IMR-90 (cell line): ENCODE results near the gene CACNA2D1. TPM values are rescaled to one million over a fixed set of nuclear protein-coding genes. Genes with fewer than 3 reads are reported as not detected.

Experiments
- ATAC-seq: fragments of 200-7000 bp; cut with Tn5 transposase; 2 replicates; pipeline ENCODE4 v1.9.1; 2020; ENCODE audit warnings: low read depth, mild to moderate bottlenecking, moderate library complexity
- BruUV-seq: library from RNA; stranded (reverse); fragments of 400-500 nt; replicated peaks from 2 replicates; lab custom pipeline; 2021; lab: Mats Ljungman, UMichigan
- CTCF ChIA-PET: fragments of 300-600 bp; formaldehyde crosslinking; extraction: SDS; loops from one replicate; lab custom pipeline; 2021; ENCODE audit warnings: antibody characterized with exemption; lab: Yijun Ruan, JAX
- POLR2A ChIA-PET: fragments of 300-600 bp; sonication (Branson Sonifier 250); formaldehyde crosslinking; loops from one replicate; lab custom pipeline; 2022; ENCODE audit warnings: antibody characterized with exemption; ENCODE audit not compliant: unreplicated experiment; lab: Charles Lee
- DNase-seq: peaks from one replicate; pipeline ENCODE4 v3.0.0; 2013
- H2AFZ ChIP-seq: replicated peaks from 2 replicates; pipeline ENCODE3; 2013; ENCODE audit warnings: low read length, mild to moderate bottlenecking; ENCODE audit not compliant: poor library complexity
- H2AK5ac ChIP-seq: 2 replicates; pipeline ENCODE4 v1.6.1; 2013; ENCODE audit warnings: low read depth, low read length, inconsistent platforms
- H2AK9ac ChIP-seq: replicated peaks from 2 replicates; pipeline ENCODE3; 2013; ENCODE audit warnings: mild to moderate bottlenecking, low read depth, low read length, moderate library complexity; ENCODE audit not compliant: poor library complexity
- H2BK120ac ChIP-seq: 2 replicates; pipeline ENCODE4 v1.6.1; 2013; ENCODE audit warnings: low read depth, low read length, inconsistent platforms
- H2BK15ac ChIP-seq: 3 replicates; pipeline ENCODE4 v1.6.1; 2013; ENCODE audit warnings: low read depth, low read length, inconsistent platforms
- H2BK20ac ChIP-seq: 2 replicates; pipeline ENCODE4 v1.6.1; 2013; ENCODE audit warnings: low read depth, mild to moderate bottlenecking, inconsistent platforms, low read length, moderate library complexity
- H2BK5ac ChIP-seq: 2 replicates; pipeline ENCODE4 v1.6.1; 2013; ENCODE audit warnings: mild to moderate bottlenecking, low read depth, low read length, inconsistent platforms; ENCODE audit not compliant: poor library complexity, severe bottlenecking
- H3K14ac ChIP-seq: replicated peaks from 2 replicates; pipeline ENCODE4 v1.6.1; 2013; ENCODE audit warnings: low read depth, low read length, inconsistent platforms
- H3K18ac ChIP-seq: 2 replicates; pipeline ENCODE4 v1.6.1; 2013; ENCODE audit warnings: low read depth, low read length, control low read depth
- H3K23ac ChIP-seq: 2 replicates; pipeline ENCODE4 v1.6.1; 2013; ENCODE audit warnings: low read depth, low read length, inconsistent platforms
- H3K27ac ChIP-seq: 2 replicates; pipeline ENCODE4 v1.5.1; 2013; ENCODE audit warnings: mild to moderate bottlenecking, control low read depth, low read length; ENCODE audit not compliant: insufficient read depth
- H3K27me3 ChIP-seq: 2 replicates; pipeline ENCODE4 v1.6.1; 2013; ENCODE audit warnings: low read length; ENCODE audit not compliant: control insufficient read depth, insufficient read depth
- H3K36me3 ChIP-seq: 2 replicates; pipeline ENCODE4 v1.6.1; 2013; ENCODE audit warnings: low read length, mixed read lengths; ENCODE audit not compliant: control insufficient read depth, insufficient read depth
- H3K4ac ChIP-seq: 2 replicates; pipeline ENCODE4 v1.6.1; 2013; ENCODE audit warnings: low read depth, low read length, inconsistent platforms
- H3K4me1 ChIP-seq: 2 replicates; pipeline ENCODE4 v1.6.1; 2013; ENCODE audit warnings: low read length, mixed read lengths; ENCODE audit not compliant: control insufficient read depth, insufficient read depth
- H3K4me2 ChIP-seq: 2 replicates; pipeline ENCODE4 v1.6.1; 2013; ENCODE audit warnings: low read depth, mild to moderate bottlenecking, control low read depth, low read length, moderate library complexity
- H3K4me3 ChIP-seq: 2 replicates; pipeline ENCODE4 v1.5.1; 2013; ENCODE audit warnings: low read depth, mild to moderate bottlenecking, control low read depth, low read length, moderate library complexity; ENCODE audit not compliant: insufficient read depth
- H3K56ac ChIP-seq: 2 replicates; pipeline ENCODE4 v1.6.1; 2013; ENCODE audit warnings: low read length, inconsistent platforms; ENCODE audit not compliant: insufficient read depth; ENCODE audit errors: extremely low read depth
- H3K79me1 ChIP-seq, 2 experiments: 2 replicates each; pipeline ENCODE4 v1.6.1; 2013; ENCODE audit warnings: low read length in 2 of 2, inconsistent platforms in 1 of 2, low read depth in 1 of 2
- H3K9ac ChIP-seq: 2 replicates; pipeline ENCODE4 v1.6.1; 2013; ENCODE audit warnings: low read depth, low read length, control low read depth
- H3K9me1 ChIP-seq: 2 replicates; pipeline ENCODE4 v1.6.1; 2013; ENCODE audit warnings: low read length, inconsistent platforms; ENCODE audit not compliant: insufficient read depth
- H3K9me3 ChIP-seq: 2 replicates; pipeline ENCODE4 v1.6.1; 2013; ENCODE audit warnings: low read length; ENCODE audit not compliant: control insufficient read depth, insufficient read depth
- H4K20me1 ChIP-seq: 2 replicates; pipeline ENCODE4 v1.6.1; 2013; ENCODE audit warnings: low read length, inconsistent platforms; ENCODE audit not compliant: insufficient read depth
- H4K5ac ChIP-seq: 2 replicates; pipeline ENCODE4 v1.6.1; 2013; ENCODE audit warnings: mild to moderate bottlenecking, low read depth, low read length, control low read depth
- H4K8ac ChIP-seq, 2 experiments: 2 replicates each; pipeline ENCODE4 v1.6.1; 2013; ENCODE audit warnings: low read depth in 2 of 2, low read length in 2 of 2, control low read depth in 1 of 2, inconsistent platforms in 1 of 2
- H4K91ac ChIP-seq: 2 replicates; pipeline ENCODE4 v1.6.1; 2013; ENCODE audit warnings: low read depth, low read length, inconsistent platforms; ENCODE audit not compliant: insufficient read depth
- BHLHE40 ChIP-seq: fragments of 150-350 bp; IDR thresholded peaks from 2 replicates; pipeline ENCODE4 v1.6.1; 2016; ENCODE audit warnings: mild to moderate bottlenecking, low read depth, low read length
- CHD1 ChIP-seq: IDR thresholded peaks from 2 replicates; pipeline ENCODE4 v1.6.1; 2012; ENCODE audit warnings: low read depth, low read length, improper control_type of control experiment
- ELK1 ChIP-seq: fragments of 150-350 bp; IDR thresholded peaks from 2 replicates; pipeline ENCODE4 v1.6.1; 2016; ENCODE audit warnings: low read depth, mild to moderate bottlenecking, low read length, moderate library complexity, borderline replicate concordance
- MAFK ChIP-seq: IDR thresholded peaks from 2 replicates; pipeline ENCODE4 v1.6.1; 2012; ENCODE audit warnings: low read depth, low read length, improper control_type of control experiment
- MAZ ChIP-seq: IDR thresholded peaks from 2 replicates; pipeline ENCODE4 v1.6.1; 2012; ENCODE audit warnings: low read depth, mild to moderate bottlenecking, low read length, improper control_type of control experiment, moderate library complexity, borderline replicate concordance
- MXI1 ChIP-seq: IDR thresholded peaks from 2 replicates; pipeline ENCODE4 v1.6.1; 2012; ENCODE audit warnings: low read depth, mild to moderate bottlenecking, low read length, moderate library complexity, borderline replicate concordance
- NFE2L2 ChIP-seq: fragments of 150-350 bp; IDR thresholded peaks from 2 replicates; pipeline ENCODE4 v1.6.1; 2016; ENCODE audit warnings: low read depth, mild to moderate bottlenecking, low read length
- POLR2A ChIP-seq: IDR thresholded peaks from 2 replicates; pipeline ENCODE4 v1.6.1; 2012; ENCODE audit warnings: mild to moderate bottlenecking, low read depth, low read length
- RCOR1 ChIP-seq: IDR thresholded peaks from 2 replicates; pipeline ENCODE4 v1.6.1; 2012; ENCODE audit warnings: mild to moderate bottlenecking, low read length, improper control_type of control experiment; ENCODE audit not compliant: insufficient replicate concordance
- RFX5 ChIP-seq: IDR thresholded peaks from 2 replicates; pipeline ENCODE4 v1.8.0; 2012; ENCODE audit warnings: low read depth, mild to moderate bottlenecking, low read length, moderate library complexity
- SMC3 ChIP-seq: fragments of 150-350 bp; IDR thresholded peaks from 2 replicates; pipeline ENCODE4 v1.6.1; 2016; ENCODE audit warnings: low read depth, mild to moderate bottlenecking, antibody characterized with exemption, low read length, moderate library complexity
- WGBS, 2 experiments: methylation state at CpG; one replicate each; pipeline versions ENCODE4 v1.1.5 to v1.1.7; 2013; ENCODE audit warnings: missing lambda C conversion rate in 2 of 2; ENCODE audit not compliant: insufficient read length in 1 of 2; ENCODE audit errors: extremely low coverage in 2 of 2; 5-methylcytosine and 5-hydroxymethylcytosine counted together
- dilution Hi-C: fragments of 300-500 bp; cut with HindIII; formaldehyde crosslinking; loops from one replicate; pipeline ENCODE4 v1.14.3; 2018; ENCODE audit warnings: low sequenced_read_pairs; ENCODE audit not compliant: unreplicated experiment
- in situ Hi-C: fragments of 300-500 bp; cut with MboI; formaldehyde crosslinking; loops from 3 replicates; pipeline ENCODE4 v1.14.3; 2019; ENCODE audit warnings: low sequenced_read_pairs, inconsistent platforms, mixed read lengths
- intact Hi-C: fragments of 100-400 bp; cut with micrococcal nuclease; formaldehyde crosslinking; loops from 2 replicates; pipeline ENCODE4 v1.10.0; 2022
- polyA plus RNA-seq, 3 experiments: library from polyadenylated mRNA; depleted of rRNA; stranded (reverse); fragments of >200 nt; gene quantifications; 2 replicates each; pipeline ENCODE4 v1.2.3, GENCODE V29; 2012; ENCODE audit warnings: low replicate concordance in 1 of 3
- total RNA-seq: library from RNA; depleted of rRNA; stranded (reverse); fragments of >200 nt; gene quantifications from 2 replicates; pipeline ENCODE4 v1.2.3, GENCODE V29; 2012

Gene CACNA2D1
- total and polyA plus RNA-seq, 2 of the 4 experiments (the other 2 are of a cell fraction) = 5.8 to 21.9 TPM

DNA sequence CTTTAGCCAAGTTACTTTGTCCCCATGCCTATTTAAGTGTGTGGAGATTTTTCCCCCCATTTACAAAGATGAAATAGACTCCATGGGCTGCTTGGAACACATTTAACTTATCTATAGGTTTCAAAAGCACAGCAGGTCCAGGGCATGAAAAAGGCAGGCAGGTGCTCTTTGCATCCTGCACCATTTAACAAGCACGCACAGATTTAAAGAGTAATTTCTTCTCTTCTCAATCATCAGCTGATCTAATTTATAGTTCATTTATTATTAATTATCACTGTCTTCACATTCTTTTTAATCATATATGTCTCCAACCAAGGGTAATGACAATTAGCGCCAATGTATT lies 156.8 kb downstream of the CACNA2D1 start:
- no peak overlapping the region for H3K9ac ChIP-seq
- H2AK5ac ChIP-seq = no peak overlapping the region
- no peak overlapping the region for H2BK120ac ChIP-seq
- dilution Hi-C loops = no loop called here
- no peaks in the 10 kb centered on the region for H3K27me3 ChIP-seq
- ChIA-PET CTCF (interaction anchor here (0.7 kb wide), 1 partner anchor 17 kb away, joined by 3 read pairs; no protein-coding TSS in a partner anchor), POLR2A (no interaction called here)
- H2BK20ac ChIP-seq = no peak overlapping the region
- H3K18ac ChIP-seq = no peak overlapping the region
- ATAC-seq (no peak), DNase-seq (no peak)
- no peak overlapping the region for H3K27ac ChIP-seq
- H3K79me1 ChIP-seq = peaks cover 3 to 4% of the 10 kb centered on the region in 2 experiments; a peak in 1 of 4 replicates
- no peak overlapping the region for H4K5ac ChIP-seq
- TF ChIP-seq MXI1 = no peak
- TF ChIP-seq SMC3 = no peak
- no peak for TF ChIP-seq MAZ
- no peak for TF ChIP-seq POLR2A
- no peak for TF ChIP-seq RFX5
- TF ChIP-seq NFE2L2 = no peak
- TF ChIP-seq CHD1 = no peak
- TF ChIP-seq RCOR1 = no peak
- no peak for TF ChIP-seq BHLHE40
- TF ChIP-seq MAFK = no peak
- TF ChIP-seq ELK1 = no peak
- in situ Hi-C loops = no loop called here
- H3K4ac ChIP-seq = no peak overlapping the region
- 0 out of 2 replicates have a peak, but pooled peaks cover 3% of the 10 kb centered on the region for H3K9me1 ChIP-seq
- H3K4me2 ChIP-seq = no peak overlapping the region
- H3K4me3 ChIP-seq = no peak overlapping the region
- H4K20me1 ChIP-seq = no peaks in the 10 kb centered on the region
- H4K8ac ChIP-seq = no peak overlapping the region
- H3K9me3 ChIP-seq = no peaks in the 10 kb centered on the region
- no CpG with 5 or more reads among the region's 2 CpGs for WGBS, 2 experiments
- no peaks in the 10 kb centered on the region for H3K36me3 ChIP-seq
- H3K56ac ChIP-seq = no peak overlapping the region
- H2BK15ac ChIP-seq = no peak overlapping the region
- no peak overlapping the region for H3K14ac ChIP-seq
- no peak overlapping the region for H2AFZ ChIP-seq
- no TSS peak for BruUV-seq
- no peak overlapping the region for H2BK5ac ChIP-seq
- intact Hi-C loops = no loop called here
- H3K4me1 ChIP-seq = peaks cover 3% of the 10 kb centered on the region
- no peak overlapping the region for H2AK9ac ChIP-seq
- no peak overlapping the region for H3K23ac ChIP-seq
- no peak overlapping the region for H4K91ac ChIP-seq
